Stimulated activated CD4-positive, alpha-beta T cell treated with anti-CD3 and anti-CD28 coated beads, Interleukin-4, amount 100 ng/mL, for 24 hours (primary cell): ENCODE results near the gene PDE11A.
"Not testable (repeated sequence)": the region's sequence is repeated elsewhere in the genome, so short reads cannot be mapped to it uniquely, and the experiment has no call there.

ENCODE experiments used
- DNase-seq: peaks from one replicate; pipeline ENCODE4 v3.0.0-alpha.2; 2020

The PDE11A gene

DNA sequence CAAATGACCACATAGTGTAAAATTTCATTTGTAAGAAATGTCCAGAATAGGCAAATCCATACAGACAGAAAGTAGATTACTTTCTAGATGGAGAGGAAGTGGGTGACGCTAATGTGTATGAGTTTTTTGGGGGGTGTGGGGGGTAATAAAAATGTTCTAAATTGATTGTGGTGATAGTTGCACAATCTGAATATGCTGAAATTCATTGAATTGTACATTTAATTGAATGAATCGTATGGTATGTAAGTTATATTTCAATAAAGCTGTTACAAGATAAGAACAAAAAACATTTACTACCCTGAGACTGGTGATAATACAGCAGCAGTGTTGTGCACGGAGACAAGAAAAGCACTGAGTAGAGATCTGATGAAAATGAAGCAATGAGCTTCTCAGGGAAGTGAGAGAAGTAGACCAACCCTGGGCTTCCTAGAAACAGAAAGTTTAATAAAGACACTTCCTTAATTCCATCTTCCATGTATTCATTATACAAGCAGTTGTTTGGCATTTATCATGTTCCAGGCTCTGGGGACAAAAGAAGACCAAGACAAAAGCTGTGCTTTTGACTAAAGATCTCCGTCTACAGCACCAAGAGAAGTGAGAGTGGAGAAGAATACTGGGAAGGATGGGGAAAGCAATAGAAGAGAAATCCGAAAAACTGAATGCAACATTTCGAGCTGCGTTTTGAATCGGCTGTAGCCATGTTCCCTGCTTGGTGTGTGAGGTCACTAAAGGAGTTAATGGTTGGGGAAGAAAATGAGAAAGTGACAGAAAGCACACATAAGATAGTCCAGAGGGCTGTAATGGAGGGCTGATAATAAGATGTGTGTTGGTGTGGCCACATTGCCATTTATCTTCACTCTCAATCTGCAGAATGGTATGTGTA, 1.8 kb upstream of the PDE11A start:
- no peak for DNase-seq

DNA sequence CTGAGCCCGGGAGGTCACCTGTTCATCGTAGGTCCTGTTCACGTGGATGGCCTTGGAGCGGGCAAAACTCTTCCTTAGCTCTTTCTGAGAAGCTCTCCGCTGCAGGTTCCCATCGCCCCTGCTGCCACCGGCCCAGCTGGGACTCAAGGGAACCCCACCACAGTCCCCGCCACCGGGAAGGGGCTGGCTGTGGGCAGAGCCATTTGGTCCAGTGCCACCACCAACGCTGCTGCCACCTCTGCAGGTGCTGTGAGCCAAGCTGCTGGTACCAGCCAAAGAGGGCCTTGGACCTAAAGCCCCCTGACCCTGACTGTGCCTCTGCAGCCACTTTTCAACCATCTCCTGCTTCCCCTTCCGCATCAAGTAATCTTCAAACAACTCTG, 586 bp downstream of the PDE11A start:
- DNase-seq, result no peak

DNA sequence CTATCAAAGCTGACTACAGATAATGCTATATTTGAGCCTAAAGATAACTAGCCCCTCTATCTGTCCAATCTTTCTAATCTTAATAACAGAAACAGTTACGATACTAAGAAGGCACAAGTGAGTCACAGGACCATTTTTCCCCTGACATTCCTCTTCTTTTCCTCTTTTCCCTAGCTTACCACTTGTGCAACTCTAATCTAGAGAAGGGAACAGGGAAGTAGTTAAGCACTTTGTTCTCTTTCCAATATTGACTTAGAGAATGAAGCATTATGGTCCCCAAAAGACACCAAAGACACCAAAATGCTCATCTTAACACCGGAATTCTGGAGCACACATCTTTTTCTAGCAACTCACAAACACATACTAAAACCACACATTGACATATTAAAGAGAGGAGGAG, 1.8 kb downstream of the PDE11A start:
- no peak for DNase-seq

DNA sequence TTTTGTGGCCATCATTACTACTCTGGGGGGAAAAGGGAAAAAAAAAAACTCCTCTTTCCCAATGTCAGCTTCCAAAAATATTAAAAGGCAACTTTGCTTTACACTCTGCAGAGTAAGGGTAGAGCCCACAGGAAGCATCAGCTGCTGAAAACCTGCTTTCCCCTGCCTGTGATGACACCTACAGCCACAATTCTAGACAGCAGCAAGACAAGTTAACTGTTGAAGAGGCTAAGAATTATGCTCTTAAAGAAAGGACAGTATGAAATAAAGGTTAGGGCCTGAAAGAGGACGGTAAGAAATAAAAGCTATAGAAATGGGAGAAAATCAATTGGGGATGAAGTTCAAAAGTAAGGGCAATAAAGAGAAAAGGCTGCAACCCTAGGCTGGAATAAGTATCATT, 3.0 kb downstream of the PDE11A start:
- no peak for DNase-seq

DNA sequence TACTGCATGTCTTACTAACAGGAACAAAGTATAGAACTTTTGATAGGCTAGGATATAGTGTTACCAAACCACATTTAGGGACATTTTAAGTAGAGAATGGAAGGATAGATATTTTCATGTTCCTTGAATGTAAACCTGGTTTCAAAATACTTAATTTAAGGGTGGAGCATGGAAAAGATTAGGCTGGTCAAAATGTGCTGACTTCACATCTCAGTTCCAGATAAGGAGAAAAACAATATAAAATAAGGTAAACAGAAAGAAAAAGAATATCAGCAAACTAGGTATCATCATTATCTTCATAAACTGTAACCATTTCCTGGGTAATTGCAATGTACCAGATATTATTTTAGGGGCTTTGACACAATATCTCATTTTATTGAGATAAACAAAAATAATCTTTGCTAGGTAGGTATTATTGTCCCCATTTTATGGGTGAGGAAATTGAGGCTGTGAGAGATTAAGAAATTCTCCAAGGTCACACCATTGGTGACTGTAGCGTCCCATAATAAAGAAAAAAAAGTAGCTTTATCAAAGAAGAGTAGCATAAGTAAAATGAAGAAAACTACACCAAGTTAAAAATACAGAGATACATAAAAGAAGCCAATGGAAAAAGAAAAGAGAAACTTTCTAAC, 3.6 kb downstream of the PDE11A start:
- no peak for DNase-seq

DNA sequence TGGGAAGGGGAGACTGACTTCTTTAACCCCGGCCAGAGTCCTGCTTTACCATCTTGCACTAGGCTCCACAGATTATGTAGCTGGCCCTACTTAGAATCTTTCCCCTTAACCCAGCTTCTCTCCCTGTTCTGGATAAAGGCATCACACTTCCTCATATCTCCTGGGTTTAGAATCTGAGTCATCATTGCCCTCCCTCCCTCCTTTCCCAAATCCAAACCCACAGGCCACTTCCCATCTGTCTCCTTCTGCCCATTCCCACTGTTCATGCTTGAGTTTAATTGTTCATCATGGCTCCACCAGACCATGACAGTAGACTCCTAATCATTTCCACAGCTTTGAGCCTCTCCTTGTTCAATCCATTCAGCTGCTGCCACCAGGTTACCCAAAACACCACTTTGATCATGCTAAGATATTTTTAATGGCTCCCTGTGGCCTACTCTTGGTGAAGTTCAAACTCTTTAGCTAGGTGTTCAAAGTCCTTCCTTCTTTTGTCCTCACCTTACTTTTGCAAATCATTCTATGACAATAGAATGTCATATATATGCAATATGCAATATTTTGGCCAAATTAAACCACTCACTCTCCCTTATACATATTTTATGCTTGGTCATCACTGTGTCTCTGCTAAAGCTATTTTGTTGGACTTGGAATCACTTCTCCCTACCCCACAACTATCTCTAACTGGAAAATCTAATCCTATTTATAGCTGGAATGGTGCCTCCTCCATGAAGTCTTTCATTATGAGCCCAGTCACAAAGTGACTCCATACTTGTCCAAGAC, 5.5 kb downstream of the PDE11A start:
- DNase-seq, result no peak

DNA sequence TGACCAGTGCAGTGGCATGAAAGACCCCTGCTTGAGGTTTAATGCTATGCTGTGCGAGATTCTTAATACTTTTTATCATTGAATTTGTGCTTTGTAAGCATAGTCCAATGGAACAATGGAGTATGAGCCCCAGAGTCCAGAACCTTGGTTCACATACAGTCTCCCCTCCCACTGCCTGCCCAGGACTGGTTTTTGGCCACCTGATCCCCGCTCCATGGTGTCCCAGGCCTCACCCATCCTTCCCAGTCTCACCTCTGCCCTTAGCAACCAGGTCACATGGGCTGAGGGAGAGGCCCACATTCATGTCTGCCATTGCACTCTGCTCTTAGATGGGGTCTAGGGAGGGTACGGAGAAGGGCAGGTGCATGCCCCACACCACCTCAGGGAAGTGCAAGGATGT, 6.3 kb downstream of the PDE11A start:
- no peak for DNase-seq

DNA sequence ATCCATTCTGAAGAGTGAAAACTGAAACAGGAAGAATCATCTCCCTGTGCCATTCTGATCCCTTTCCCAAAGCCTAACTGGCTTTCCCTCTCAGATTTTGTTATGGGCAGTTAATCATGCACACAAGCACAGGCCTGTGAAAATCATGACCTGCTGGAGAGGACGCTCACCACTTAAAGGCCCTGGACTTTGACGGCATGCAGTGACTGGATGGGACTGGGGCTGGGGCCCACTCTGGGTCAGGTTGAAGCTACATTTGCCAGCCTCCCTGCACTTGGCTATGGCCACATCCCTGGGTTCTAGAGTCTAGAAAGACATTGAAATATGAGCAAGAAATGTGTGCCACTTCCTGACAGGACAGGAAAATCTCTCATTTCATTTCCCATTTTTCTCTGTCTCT, 12.9 kb downstream of the PDE11A start:
- DNase-seq, result no peak

DNA sequence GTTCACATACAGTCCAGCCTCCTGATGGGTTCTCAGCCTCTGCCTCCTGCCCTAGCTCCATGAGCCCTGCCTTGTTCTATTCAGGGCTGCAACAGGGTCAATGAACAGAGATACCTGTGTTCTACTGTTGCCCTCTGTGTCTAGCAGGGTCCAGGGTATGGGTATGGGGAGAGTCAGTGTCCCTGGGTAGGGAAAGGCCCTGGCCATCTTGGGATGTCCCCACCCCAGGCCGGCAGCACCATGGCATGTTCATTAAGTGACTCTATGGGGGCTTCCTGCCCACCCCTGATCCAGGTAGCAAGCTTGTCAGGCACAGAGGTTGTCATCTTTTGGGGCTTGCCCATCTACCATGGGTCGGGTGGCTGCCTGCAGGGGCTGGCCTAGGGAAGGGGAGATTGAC, 13.5 kb downstream of the PDE11A start:
- DNase-seq, result no peak

DNA sequence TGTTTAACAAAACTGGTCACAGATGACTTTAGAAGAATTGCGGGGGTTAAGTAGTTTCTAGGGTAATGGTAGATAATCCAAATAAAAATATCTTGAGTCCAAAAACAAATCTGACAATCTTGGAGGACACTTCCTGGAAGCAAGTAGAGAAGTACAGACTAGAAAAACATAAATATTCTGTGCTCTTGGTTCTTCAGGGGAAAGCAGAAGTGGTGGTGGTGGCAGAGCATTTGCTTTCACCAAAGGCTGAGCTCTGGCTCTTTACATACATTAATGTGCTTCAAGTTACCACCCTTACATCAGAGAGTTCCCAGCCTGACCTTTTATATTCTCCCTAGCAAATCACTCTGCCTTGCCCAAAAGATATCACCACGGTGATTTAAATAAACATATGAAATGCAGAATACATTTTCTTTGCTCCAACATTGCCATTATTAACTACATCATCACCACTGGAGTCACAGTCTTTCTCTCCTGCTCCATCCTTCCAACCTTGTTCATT, 15.3 kb downstream of the PDE11A start:
- DNase-seq, result no peak

DNA sequence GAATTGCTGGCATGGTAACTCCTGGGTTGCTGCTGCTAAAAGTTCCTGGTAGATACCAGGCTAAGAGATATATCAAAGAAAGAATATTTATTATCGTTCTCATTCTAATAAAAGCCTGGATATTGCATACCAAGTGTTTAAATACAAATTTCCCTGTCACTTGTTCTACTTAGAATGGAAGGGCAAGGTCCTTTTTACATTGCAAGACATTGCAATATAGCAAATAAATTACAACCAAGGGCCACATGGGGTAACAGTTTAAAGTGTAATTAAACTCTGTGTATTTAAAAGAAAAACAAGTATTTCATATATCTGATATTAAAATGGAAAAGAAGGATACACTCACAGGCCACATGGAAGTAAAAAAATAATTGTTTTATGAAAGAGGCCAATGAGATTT, 16.2 kb downstream of the PDE11A start:
- DNase-seq, result no peak

DNA sequence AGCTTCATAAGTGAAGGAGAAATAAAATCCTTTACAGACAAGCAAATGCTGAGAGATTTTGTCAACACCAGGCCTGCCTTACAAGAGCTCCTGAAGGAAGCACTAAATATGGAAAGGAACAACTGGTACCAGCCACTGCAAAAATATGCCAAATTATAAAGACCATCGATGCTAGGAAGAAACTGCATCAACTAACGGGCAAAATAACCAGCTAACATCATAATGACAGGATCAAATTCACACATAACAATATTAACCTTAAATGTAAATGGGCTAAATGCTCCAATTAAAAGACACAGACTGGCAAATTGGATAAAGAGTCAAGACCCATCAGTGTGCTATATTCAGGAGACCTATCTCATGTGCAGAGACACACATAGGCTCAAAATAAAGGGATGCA, 21.3 kb downstream of the PDE11A start:
- not testable (repeated sequence) for DNase-seq

DNA sequence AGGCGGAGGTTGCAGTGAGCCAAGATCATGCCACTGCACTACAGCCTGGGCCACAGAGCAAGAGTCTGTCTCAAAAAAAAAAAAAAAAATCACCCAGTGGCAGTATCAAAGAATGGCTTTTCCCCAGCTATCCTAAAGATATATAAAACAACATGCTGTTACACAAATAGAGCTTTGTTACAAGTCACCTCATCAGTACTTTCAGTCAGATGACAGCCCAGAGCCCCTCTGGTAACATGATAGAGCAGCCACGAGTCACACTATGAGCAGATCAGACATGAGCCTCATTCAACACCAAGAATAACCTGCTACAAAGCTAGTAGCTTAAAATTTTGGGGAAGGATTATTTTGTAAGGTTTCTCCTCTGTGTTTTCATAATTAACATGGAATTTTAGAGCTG, 25.2 kb downstream of the PDE11A start:
- DNase-seq, result no peak

DNA sequence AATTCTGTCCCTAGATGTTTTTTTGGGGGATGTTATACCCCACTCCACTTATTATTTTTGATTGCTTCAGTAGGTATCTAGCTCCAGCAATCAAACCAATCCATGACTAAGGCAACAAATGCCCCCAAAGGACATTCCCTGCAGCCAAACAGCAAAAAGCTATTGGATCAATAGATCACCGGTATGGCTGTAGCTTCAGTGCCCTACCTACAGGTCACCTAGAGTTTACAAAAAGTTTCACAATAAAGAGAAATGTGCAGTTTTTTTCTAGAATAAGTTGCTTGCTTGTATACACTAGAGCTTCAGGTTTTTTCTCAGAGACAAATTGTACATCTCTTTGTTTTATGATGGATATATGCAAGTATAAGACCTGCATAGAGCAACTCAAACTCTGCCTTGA, 27.7 kb downstream of the PDE11A start:
- DNase-seq, result no peak

DNA sequence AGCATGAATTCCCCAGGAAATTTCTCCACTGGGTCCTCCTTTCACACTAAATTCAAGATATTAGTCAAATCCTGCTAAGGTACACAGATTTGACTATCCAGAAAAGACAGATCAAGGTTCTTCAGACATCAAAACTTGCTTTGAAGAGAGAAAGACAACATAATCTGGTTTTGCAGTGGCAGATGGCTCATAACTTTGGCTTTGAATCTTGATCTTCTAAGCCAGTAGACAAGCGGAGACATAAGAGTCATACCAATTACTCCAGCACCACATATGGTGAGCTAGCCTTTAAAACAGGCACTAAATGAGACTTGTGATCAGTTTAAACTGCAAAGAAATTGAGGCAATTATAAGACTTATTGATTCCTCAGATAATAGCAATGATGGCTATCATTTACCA, 29.3 kb downstream of the PDE11A start:
- no peak for DNase-seq

DNA sequence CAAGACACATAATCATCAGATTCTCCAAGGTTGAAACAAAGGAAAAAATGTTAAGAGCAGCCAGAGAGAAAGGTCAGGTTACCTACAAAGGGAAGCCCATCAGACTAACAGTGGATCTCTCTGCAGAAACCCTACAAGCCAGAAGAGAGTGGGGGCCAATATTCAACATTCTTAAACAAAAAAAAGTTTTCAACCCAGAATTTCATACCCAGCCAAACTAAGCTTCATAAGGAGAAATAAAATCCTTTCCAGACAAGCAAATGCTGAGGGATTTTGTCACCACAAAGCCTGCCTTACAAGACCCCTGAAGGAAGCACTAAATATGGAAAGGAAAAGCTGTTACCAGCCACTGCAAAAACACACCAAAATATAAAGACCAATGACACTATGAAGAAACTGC, 39.0 kb downstream of the PDE11A start:
- DNase-seq, result not testable (repeated sequence)

DNA sequence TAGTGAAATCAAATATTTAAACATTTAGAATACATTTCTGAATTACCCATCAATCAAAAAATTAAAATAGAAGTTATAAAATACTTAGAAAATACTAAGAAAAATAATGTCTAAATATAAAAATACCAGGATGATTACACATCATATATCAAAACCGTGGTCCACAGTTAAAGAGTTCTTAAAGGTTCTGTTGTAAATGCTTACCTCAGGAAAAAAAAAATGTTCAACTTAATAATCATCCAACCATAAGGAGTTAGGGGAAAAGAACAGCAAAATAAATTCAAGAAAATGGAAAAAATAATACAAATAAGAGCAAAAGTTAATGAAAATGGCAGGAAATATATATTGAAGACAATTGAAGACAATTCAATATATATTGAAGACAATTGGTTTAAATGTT, 43.2 kb downstream of the PDE11A start:
- DNase-seq, result no peak

DNA sequence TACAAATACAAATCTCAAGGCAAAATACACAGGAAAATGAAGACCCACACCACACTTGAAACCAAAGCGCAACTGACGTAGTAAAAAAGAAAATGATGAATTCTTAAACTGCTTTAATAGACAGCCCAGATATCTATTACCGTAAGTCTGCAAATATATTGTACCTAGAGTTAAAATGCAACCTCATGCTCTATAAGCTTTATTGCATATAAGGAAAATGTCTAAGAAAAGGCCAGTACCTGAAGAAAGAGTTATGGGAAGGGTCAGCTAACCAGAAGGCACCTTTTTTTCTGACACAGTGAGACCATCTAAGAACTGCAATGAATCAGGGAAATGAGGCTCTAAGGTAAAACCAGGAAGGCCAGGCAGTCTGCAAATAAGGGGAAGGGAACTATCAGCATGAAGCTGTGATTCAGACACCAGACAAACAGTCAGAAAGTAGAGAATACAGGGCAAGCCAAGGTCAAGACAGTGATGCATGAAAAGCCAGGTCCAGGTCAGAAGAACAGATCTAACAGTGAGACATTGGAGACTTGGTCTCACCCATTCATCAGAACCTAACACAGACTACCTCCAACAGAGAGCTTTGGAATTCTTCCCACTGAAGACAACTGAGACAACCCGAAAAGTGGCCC, 46.9 kb downstream of the PDE11A start:
- no peak for DNase-seq

DNA sequence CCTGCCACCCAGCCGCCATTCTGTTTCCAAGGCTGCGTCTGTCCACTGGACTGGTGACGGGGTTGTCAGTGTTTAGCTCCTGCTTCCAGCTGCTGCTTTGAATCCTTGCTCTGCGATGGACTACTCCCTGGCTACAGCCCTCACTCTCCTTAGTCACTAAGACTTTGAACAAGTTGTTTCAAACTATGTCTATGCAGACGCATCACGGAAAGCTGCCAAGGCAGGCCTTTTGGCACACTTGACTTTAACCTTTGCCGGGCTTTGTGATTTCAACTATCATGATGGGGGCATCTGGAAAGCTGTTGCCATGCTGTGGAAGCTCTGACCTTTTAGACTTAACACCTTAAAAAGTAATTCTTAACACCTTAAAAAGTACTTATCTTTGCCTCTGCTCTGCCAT, 54.4 kb downstream of the PDE11A start:
- DNase-seq, result no peak

DNA sequence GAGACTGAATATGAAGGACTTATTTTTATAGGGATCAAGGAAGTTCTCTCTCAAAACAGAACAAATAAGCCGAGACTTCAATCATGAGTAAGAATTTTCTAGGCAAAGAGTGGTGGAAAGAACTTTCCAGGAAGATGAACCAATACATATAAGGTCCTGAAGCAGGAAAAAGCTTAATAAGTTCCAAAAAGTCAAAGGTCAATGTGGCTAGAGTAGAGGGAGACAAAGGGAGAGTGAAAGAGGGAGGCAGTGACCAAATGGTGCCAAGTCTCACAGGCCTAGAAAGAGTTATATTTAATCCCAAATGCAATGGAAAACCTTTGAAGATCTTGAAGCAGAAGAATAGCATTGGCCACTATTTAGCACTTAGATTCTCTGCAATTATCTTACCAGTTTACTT, 56.0 kb downstream of the PDE11A start:
- DNase-seq, result no peak

DNA sequence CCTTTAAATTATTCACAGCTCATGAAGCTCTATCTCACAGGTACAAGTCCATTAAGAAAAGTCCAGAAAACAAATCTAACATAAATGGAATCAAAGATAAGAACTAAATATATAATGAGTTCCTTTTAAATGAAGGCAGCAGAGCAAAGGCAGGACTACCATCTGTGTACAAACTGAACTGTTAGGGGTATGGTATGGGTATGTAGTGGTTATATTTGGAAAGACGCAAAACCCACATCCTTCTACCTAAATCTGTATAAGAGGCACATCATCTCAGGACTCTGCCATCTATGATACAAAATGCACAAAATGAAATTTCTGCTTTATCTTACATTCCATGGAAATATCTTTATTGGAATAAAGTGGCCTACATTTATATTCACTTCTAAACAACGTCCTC, 59.9 kb downstream of the PDE11A start:
- no peak for DNase-seq

DNA sequence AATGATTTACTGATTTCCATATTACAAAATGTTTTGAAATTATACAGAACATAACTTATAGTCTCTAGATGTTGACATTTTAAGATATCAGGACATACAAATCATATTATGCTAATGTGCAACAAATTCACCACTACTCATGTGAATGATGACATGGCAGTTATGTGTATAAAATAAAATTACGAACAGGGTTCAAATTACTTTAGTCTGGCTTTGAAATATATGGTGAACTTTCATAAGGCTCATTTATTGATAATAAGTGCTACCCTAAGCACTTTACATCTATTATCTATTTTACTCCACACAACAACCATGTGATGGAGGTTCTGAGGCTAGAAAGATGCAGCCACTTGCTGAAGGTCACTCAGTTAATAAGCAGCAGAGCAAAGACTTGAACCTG, 62.8 kb downstream of the PDE11A start:
- no peak for DNase-seq

DNA sequence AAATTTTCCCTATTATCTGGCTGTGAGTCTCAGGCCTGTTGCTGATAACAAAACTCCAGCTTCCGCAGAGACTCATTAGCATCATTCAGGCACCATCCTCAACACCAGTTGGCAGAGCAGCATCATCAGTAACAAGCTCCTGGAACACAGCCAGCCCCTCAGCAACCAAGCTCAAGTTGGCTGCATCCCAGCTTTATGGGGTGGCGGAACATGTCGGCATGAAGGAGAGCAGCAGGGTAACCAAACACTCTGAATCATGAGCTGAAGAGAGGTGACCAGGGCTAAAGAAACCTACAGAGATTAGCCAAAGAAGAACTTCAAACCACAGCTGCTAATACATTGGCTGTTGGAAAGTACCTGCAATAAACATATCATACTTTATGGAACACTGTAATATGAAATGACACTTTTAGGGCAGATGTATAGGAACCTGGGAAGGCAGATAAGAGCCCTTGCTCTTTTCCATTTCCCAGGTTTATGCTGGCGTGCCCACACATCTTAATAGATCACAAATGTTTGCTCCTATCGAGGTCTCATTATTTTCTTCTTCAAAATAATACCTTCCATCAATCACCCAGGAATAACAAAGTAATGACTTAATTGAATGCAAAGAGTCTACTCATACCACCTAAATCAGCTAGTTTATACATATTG, 63.8 kb downstream of the PDE11A start:
- no peak for DNase-seq
